Measurements from ENCODE around the gene TLE1. TPM values are rescaled to one million over a fixed set of nuclear protein-coding genes. Genes with fewer than 3 reads are reported as not detected.

The TLE1 gene
- polyA plus RNA-seq, 3 donors, result 0.46 to 2.5 (median 1.2) TPM

- peak overlapping the region; percentile 56 for H3K4me2 ChIP-seq (replicated peaks; ENCODE audit: extremely low read depth, low read length, poor library complexity, severe bottlenecking)
- no peaks in the 10 kb centered on the region for H3K36me3 ChIP-seq (replicated peaks in 1 of 2; ENCODE audit: control insufficient read depth in 1 of 2, insufficient read depth in 2 of 2, low read length in 2 of 2)
- Mint-ChIP-seq H3K4me3 (peak overlapping the region in 1 of 2 donors; percentile 73), H3K4me1 (no peaks in the 10 kb centered on the region), H3K27ac (peak overlapping the region in 1 of 7 donors; percentile 71), H3K27me3 (ENCODE audit: low read depth in 3 of 3) (peaks cover 9 to 17% (median 12%) of the 10 kb centered on the region in 3 donors), H3K9me3 (peaks cover 0 to 3% (median 0%) of the 10 kb centered on the region in 7 donors), H3K36me3 (peaks cover 15 to 24% of the 10 kb centered on the region in 2 donors)
- intact Hi-C loops (cut with micrococcal nuclease), result no loop called here
- H3K9ac ChIP-seq (ENCODE audit: insufficient read depth, low read length, poor library complexity, severe bottlenecking), result no peak overlapping the region
- H2AFZ ChIP-seq (ENCODE audit: insufficient read depth, low read depth, low read length, poor library complexity, severe bottlenecking), result no peak overlapping the region
- peaks cover 25 to 26% of the 10 kb centered on the region in 2 donors for H3K4me1 ChIP-seq (ENCODE audit: control insufficient read depth in 1 of 2, insufficient read depth in 2 of 2, low read length in 2 of 2)
- H3K9me3 ChIP-seq (replicated peaks in 1 of 2; ENCODE audit: control insufficient read depth in 1 of 2, insufficient read depth in 1 of 2, low read length in 2 of 2), result no peaks in the 10 kb centered on the region
- peak overlapping the region in 2 of 3 experiments; percentile 21 to 58 for H3K4me3 ChIP-seq (replicated peaks in 1 of 3; ENCODE audit: low read depth in 2 of 3, low read length in 3 of 3)
- peak in 2 of 3 donors; percentile 25 to 32 for DNase-seq
- WGBS (ENCODE audit: insufficient coverage), result no CpG with 5 or more reads among the region's 8 CpGs
- no peak for TF ChIP-seq CTCF (IDR thresholded peaks at IDR 0.05)
- peaks cover 10 to 32% of the 10 kb centered on the region in 2 donors for H3K27me3 ChIP-seq (ENCODE audit: control insufficient read depth in 2 of 2, insufficient read depth in 2 of 2, low read length in 2 of 2)
- H3K27ac ChIP-seq (ENCODE audit: low read depth in 1 of 2, low read length in 2 of 2), result no peak overlapping the region
- H3K79me2 ChIP-seq (ENCODE audit: insufficient read depth, low read length), result no peaks in the 10 kb centered on the region
- H4K20me1 ChIP-seq (ENCODE audit: insufficient read depth, low read length), result peaks cover 2% of the 10 kb centered on the region
These were observed 6.5 kb downstream of the TLE1 start for GRCh38 chr9:81682797-81683196.

GRCh38 chr9:81682177-81682576, 7.2 kb downstream of the TLE1 start:
- WGBS (ENCODE audit: insufficient coverage), result 93% methylated on average over 4 of the region's 4 CpGs
- Mint-ChIP-seq H3K27me3 (ENCODE audit: low read depth in 3 of 3) (peaks cover 5 to 12% (median 11%) of the 10 kb centered on the region in 3 donors), H3K27ac (no peak overlapping the region), H3K36me3 (peaks cover 15 to 24% of the 10 kb centered on the region in 2 donors), H3K9me3 (peaks cover 0 to 3% (median 0%) of the 10 kb centered on the region in 7 donors), H3K4me1 (no peaks in the 10 kb centered on the region), H3K4me3 (no peak overlapping the region)
- no peaks in the 10 kb centered on the region for H3K36me3 ChIP-seq (replicated peaks in 1 of 2; ENCODE audit: control insufficient read depth in 1 of 2, insufficient read depth in 2 of 2, low read length in 2 of 2)
- no peak for DNase-seq
- no peaks in the 10 kb centered on the region for H4K20me1 ChIP-seq (ENCODE audit: insufficient read depth, low read length)
- H3K4me1 ChIP-seq (ENCODE audit: control insufficient read depth in 1 of 2, insufficient read depth in 2 of 2, low read length in 2 of 2), result peaks cover 18 to 19% of the 10 kb centered on the region in 2 donors
- H3K4me3 ChIP-seq (replicated peaks in 1 of 3; ENCODE audit: low read depth in 2 of 3, low read length in 3 of 3), result peak overlapping the region in 1 of 3 experiments; percentile 58
- H3K9me3 ChIP-seq (replicated peaks in 1 of 2; ENCODE audit: control insufficient read depth in 1 of 2, insufficient read depth in 1 of 2, low read length in 2 of 2), result no peaks in the 10 kb centered on the region
- H3K79me2 ChIP-seq (ENCODE audit: insufficient read depth, low read length), result no peaks in the 10 kb centered on the region
- peaks cover 10 to 27% of the 10 kb centered on the region in 2 donors for H3K27me3 ChIP-seq (ENCODE audit: control insufficient read depth in 2 of 2, insufficient read depth in 2 of 2, low read length in 2 of 2)
- no peak overlapping the region for H3K9ac ChIP-seq (ENCODE audit: insufficient read depth, low read length, poor library complexity, severe bottlenecking)
- TF ChIP-seq CTCF (IDR thresholded peaks at IDR 0.05), result no peak
- H3K4me2 ChIP-seq (replicated peaks; ENCODE audit: extremely low read depth, low read length, poor library complexity, severe bottlenecking), result peak overlapping the region; percentile 56
- no peak overlapping the region for H2AFZ ChIP-seq (ENCODE audit: insufficient read depth, low read depth, low read length, poor library complexity, severe bottlenecking)
- no peak overlapping the region for H3K27ac ChIP-seq (ENCODE audit: low read depth in 1 of 2, low read length in 2 of 2)
- intact Hi-C loops (cut with micrococcal nuclease), result no loop called here
